ENCODE data around the gene ARHGAP10. TPM values are rescaled to one million over a fixed set of nuclear protein-coding genes. Genes with fewer than 3 reads are reported as not detected.

The ARHGAP10 gene
- polyA plus RNA-seq, 1 donor = 39.4 TPM

- DNase-seq = no peak
Observed at GRCh38 chr4:148095346-148095923, 363.5 kb downstream of the ARHGAP10 start.

- DNase-seq = no peak
Observed at GRCh38 chr4:148097801-148098200, 365.9 kb downstream of the ARHGAP10 start.

GRCh38 chr4:148101235-148101634 is 369.3 kb downstream of the ARHGAP10 start:
- DNase-seq = no peak

- no peak for DNase-seq
Observed at GRCh38 chr4:148101790-148102189, 369.9 kb downstream of the ARHGAP10 start.

GRCh38 chr4:148103597-148104355 is 371.9 kb downstream of the ARHGAP10 start:
- DNase-seq = no peak

- no peak for DNase-seq
Observed at GRCh38 chr4:148108766-148109165, 376.9 kb downstream of the ARHGAP10 start.

GRCh38 chr4:148109216-148109615 is 377.3 kb downstream of the ARHGAP10 start:
- no peak for DNase-seq

GRCh38 chr4:148110169-148110568 is 378.3 kb downstream of the ARHGAP10 start:
- no peak for DNase-seq

- no peak for DNase-seq
Observed at GRCh38 chr4:148112231-148112982, 380.5 kb downstream of the ARHGAP10 start.

GRCh38 chr4:148114436-148114835 is 382.5 kb downstream of the ARHGAP10 start:
- DNase-seq = no peak

GRCh38 chr4:148116264-148116663 is 384.4 kb downstream of the ARHGAP10 start:
- peak; percentile 82 for DNase-seq

- no peak for DNase-seq
Observed at GRCh38 chr4:148116969-148117368, 385.1 kb downstream of the ARHGAP10 start.

GRCh38 chr4:148118179-148118578 is 386.3 kb downstream of the ARHGAP10 start:
- DNase-seq = no peak

- no peak for DNase-seq
Observed at GRCh38 chr4:148118633-148119032, 386.7 kb downstream of the ARHGAP10 start.

- DNase-seq = no peak
Observed at GRCh38 chr4:148120216-148120615, 388.3 kb downstream of the ARHGAP10 start.

Other genes starting within 250 kb of the ARHGAP10 start
- 19.4 TPM for gene TMEM184C, start 114.7 kb upstream of the ARHGAP10 start, polyA plus RNA-seq (ENCODE audit: insufficient read length)
- 11.0 TPM for gene PRMT9, start 47.9 kb upstream of the ARHGAP10 start, polyA plus RNA-seq (ENCODE audit: insufficient read length)

Measured in hindlimb muscle (tissue), 1 donor.